ENCODE data around the gene MAGEB1. TPM values are rescaled to one million over a fixed set of nuclear protein-coding genes. Genes with fewer than 3 reads are reported as not detected.

Gene MAGEB1, protein sequence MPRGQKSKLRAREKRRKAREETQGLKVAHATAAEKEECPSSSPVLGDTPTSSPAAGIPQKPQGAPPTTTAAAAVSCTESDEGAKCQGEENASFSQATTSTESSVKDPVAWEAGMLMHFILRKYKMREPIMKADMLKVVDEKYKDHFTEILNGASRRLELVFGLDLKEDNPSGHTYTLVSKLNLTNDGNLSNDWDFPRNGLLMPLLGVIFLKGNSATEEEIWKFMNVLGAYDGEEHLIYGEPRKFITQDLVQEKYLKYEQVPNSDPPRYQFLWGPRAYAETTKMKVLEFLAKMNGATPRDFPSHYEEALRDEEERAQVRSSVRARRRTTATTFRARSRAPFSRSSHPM
- not detected in 2 replicates for total RNA-seq (ENCODE audit: low replicate concordance)

DNA sequence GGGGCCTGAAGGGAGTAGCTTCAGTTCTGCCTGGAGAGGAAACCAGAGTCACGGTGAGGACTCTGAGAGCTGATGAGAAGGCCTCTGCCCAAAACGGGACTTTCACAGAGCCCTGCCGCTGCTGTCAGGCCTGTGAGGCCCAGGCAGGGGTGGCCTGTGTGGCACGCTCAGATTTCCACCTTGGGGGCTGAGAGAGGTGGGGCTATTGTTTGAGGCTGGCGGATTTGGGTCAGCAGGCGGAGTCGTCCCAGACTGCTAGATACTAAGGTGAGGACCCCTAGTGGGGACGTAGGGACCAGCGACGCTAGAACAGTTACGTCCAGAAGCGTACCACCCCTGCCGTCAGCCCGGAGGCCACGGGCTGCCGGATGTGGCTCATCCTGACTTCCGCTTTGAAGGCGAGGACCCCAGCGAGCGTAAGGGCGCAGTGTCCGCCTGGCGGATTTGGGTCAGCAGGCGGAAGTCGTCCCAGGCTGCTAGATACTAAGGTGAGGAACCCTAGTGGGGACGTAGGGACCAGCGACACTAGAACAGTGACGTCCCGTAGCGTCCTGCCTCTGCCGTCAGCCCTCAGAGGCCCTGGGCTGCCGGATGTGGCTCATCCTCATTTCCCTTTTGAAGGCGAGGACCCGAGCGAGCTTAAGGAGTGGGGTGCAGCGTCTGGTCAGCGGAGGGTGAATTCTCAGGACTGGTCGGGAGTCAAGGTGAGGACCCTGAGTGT lies at the start of gene MAGEB1:
Gene MAGEB1 (plus strand): TSS at position 378 of the 721 bp plus-strand sequence. CDS start 3,348 bp downstream, outside the sequence.

DNA sequence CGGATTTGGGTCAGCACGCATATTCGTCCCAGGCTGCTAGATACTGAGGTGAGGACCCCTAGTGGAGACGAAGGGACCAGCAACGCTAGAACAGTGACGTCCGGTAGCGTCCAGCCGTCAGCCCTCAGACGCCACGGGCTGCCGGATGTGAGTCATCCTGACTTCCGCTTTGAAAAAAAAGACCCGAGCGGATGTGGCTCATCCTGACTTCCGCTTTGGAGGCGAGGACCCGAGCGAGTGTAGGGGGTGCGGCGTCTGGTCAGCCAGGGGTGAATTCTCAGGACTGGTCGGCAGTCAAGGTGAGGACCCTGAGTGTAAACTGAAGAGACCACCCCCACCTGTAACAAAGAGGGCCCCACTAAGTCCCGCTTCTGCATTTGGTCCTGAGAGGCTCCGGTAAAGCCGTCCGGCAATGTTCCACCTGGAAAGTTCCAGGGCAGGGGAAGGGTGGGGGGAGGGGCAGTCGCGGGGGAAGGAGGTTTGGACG lies 31.5 kb upstream of the MAGEB1 start, which contains the start of gene MAGEB2:
Gene MAGEB2 (plus strand): TSS at position 207 of the 487 bp plus-strand sequence. CDS start 3,018 bp downstream, outside the sequence.

DNA sequence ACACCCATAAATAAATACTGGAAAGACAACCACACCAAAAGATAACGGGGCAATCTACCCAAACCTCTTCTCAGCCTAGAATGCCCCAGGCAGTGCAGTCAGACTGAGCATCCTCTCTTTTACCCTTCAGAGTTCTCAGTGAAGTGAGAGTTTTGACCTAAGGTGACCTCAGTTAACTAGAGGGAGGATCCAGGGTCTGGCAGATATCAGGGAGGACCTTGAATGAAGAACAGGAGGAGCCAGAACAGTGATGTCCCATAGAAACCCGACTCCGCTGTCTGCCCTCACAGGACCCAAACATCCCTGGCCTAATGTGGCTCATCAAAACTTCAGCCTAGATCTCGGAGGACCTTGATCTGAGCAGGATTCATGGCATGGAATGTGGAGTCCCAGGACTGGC lies 16.6 kb upstream of the MAGEB1 start, which contains the start of gene MAGEB3:
Gene MAGEB3 (plus strand): TSS at position 263 of the 400 bp plus-strand sequence. CDS start 5,268 bp downstream, outside the sequence.

DNA sequence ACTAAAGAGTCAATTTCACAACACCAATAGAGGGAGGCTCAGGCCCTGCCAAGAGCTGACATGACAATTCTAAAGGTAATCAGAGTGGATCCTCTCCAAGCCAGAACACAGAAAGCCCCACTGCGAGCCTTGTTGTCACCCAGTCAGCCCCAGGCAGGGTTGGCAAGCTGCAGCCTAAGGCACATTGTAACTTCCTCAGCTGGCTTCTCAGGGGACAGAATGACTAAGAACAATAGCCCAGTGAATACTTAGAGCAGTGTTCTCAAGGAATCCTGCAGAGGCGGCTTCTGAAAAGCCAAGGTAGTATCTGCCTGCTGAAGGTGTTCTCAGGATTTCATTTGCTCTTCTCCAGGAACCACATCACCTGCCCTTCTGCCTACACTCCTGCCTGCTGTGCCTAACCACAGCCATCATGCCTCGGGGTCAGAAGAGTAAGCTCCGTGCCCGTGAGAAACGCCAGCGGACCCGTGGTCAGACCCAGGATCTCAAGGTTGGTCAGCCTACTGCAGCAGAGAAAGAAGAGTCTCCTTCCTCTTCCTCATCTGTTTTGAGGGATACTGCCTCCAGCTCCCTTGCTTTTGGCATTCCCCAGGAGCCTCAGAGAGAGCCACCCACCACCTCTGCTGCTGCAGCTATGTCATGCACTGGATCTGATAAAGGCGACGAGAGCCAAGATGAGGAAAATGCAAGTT lies 5.1 kb upstream of the MAGEB1 start, which contains the start of gene MAGEB4:
Gene MAGEB4 (plus strand): TSS at position 277 of the 692 bp plus-strand sequence. CDS start 136 bp downstream, at position 413.

Other genes starting within 250 kb of the MAGEB1 start
- gene MAGEB2, start 31.6 kb upstream of the MAGEB1 start, total RNA-seq (ENCODE audit: low replicate concordance): not detected in 2 replicates
- not detected in 2 replicates for gene MAGEB3, start 16.5 kb upstream of the MAGEB1 start, total RNA-seq (ENCODE audit: low replicate concordance)
- not detected in 2 replicates for gene MAGEB4, start 5.1 kb upstream of the MAGEB1 start, total RNA-seq (ENCODE audit: low replicate concordance)
- gene NR0B1, start 62.2 kb downstream of the MAGEB1 start, total RNA-seq (ENCODE audit: low replicate concordance): 3.2 TPM in 1 of 2 replicates, not detected in the other

Measured in smooth muscle cell of the coronary artery (primary cell).